Heart left ventricle (tissue), 13 donors: ENCODE data around the gene ZNF526.

Experiments
- POLR2A ChIP-seq, 2 donors: fragments of 450-650 bp; IDR thresholded peaks; one replicate each; pipeline ENCODE4 v1.6.1; 2017; ENCODE audit warnings: antibody characterized with exemption in 2 of 2, mild to moderate bottlenecking in 2 of 2, moderate library complexity in 2 of 2
- TF ChIP-seq, protein P1 (sequence below), 12 donors: fragments of 200-600 bp; sonication (generic) in 4 of 12; IDR thresholded peaks; one replicate each; pipeline versions ENCODE4 v1.5.0 to v1.8.0; 2018 to 2022; ENCODE audit warnings: antibody characterized with exemption in 12 of 12, mild to moderate bottlenecking in 5 of 12
- donor health status: ischemic (EF 13 %, LVEDD 7.1; RV severe dilation, severe dysfunction).
- donor health status: DM: no; HTN: yes; CAD: no.
- donor health status: DM: no; HTN: no; CAD: no.
- donor health status: ischemic (EF 25% LVEDD 6.9; RV normal size, moderate dysfunction).
- donor health status: ischemic (EF 25% LVEDD 5.7; RV mildly dilated, moderate dysfunction).
- donor health status: ischemic (EF 35%, LVEDD 5.7; RV mildly dilated, moderate dysfunction).
- donor health status: nonischemic (EF 11% LVEDD 7.7; RV severe dilation, severe dysfunction).
- donor health status: DM: yes; HTN: yes; CAD: no.
- donor health status: PGD.
- donor health status: ischemic (EF 29% LVEDD 5.4; RV normal size, mild dysfunction).
- donor health status: nonischemic (EF 23%, LVEDD 6.1; RV moderate dilation, normal function).

DNA sequence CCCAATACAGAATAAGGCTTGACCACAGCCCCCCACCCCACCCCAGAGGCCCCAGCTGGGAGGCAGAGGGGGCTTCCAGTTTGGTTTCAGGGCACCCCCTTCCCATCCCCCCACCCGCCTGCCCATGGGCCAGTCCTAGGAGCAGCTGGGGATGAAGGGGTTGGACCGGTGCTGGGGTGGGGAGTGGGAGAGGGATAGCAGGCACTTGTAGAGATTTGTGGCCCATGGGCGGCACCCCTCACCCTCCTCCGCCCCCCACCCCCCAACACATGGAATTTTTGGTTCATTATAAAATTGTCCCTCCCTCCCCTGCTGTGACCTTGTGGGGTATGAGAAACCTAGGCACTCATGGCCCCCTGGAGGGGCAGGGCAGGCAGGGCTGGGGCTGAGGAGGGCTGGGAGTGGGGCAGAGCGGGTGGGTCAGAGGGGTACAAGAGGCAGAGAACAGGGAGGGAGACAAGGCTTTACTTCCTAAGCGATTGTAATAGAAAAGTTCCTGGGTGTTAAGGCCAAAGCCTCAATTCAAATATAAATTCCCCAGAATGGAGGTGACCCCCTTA, 27.6 kb downstream of the ZNF526 start:
- no peak for TF ChIP-seq POLR2A (IDR thresholded peaks at IDR 0.05)
- TF ChIP-seq, protein P1, sequence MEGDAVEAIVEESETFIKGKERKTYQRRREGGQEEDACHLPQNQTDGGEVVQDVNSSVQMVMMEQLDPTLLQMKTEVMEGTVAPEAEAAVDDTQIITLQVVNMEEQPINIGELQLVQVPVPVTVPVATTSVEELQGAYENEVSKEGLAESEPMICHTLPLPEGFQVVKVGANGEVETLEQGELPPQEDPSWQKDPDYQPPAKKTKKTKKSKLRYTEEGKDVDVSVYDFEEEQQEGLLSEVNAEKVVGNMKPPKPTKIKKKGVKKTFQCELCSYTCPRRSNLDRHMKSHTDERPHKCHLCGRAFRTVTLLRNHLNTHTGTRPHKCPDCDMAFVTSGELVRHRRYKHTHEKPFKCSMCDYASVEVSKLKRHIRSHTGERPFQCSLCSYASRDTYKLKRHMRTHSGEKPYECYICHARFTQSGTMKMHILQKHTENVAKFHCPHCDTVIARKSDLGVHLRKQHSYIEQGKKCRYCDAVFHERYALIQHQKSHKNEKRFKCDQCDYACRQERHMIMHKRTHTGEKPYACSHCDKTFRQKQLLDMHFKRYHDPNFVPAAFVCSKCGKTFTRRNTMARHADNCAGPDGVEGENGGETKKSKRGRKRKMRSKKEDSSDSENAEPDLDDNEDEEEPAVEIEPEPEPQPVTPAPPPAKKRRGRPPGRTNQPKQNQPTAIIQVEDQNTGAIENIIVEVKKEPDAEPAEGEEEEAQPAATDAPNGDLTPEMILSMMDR (IDR thresholded peaks at IDR 0.05): no peak
